HepG2 (cell line): ENCODE data around the gene IZUMO2. TPM values are rescaled to one million over a fixed set of nuclear protein-coding genes. Genes with fewer than 3 reads are reported as not detected.
A peak's percentile ranks its signal among the peaks of the same experiment; 100 is the strongest.

ENCODE experiments used
- ATAC-seq: fragments of 200-7000 bp; cut with Tn5 transposase; 3 replicates; pipeline ENCODE4 v1.9.1; 2020; ENCODE audit warnings: mild to moderate bottlenecking, moderate library complexity
- BruUV-seq: library from RNA; stranded (reverse); fragments of 400-500 nt; replicated peaks from 2 replicates; lab custom pipeline; 2021; lab: Mats Ljungman, UMichigan
- CTCF ChIA-PET: fragments of 300-600 bp; formaldehyde crosslinking; extraction: SDS; loops from one replicate; lab custom pipeline; 2021; ENCODE audit warnings: low total read pairs, inconsistent platforms, low intra/inter-chr PET ratio; lab: Yijun Ruan, JAX
- POLR2A ChIA-PET: fragments of 350-600 bp; sonication (Branson Sonifier 250); formaldehyde crosslinking; loops from one replicate; lab custom pipeline; 2020; ENCODE audit warnings: antibody characterized with exemption, inconsistent platforms; lab: Yijun Ruan, JAX
- DNase-seq: peaks from one replicate; pipeline ENCODE4 v3.0.0-alpha.2; 2015; ENCODE audit warnings: low spot score
- FAIRE-seq: peaks from 3 replicates; lab custom pipeline; 2011; peaks lifted over from hg19 to GRCh38; lab: Jason Lieb, UNC
- H2AFZ ChIP-seq: one replicate; pipeline ENCODE4 v1.6.1; 2011; ENCODE audit warnings: low read length, inconsistent platforms
- H3K27ac ChIP-seq: fragments of 300-600 bp; 3 replicates; pipeline ENCODE4 v1.8.0; 2011; ENCODE audit warnings: mixed run types, mild to moderate bottlenecking, mixed read lengths, low read length, inconsistent platforms; ENCODE audit not compliant: insufficient read depth; ENCODE audit errors: extremely low read length
- H3K27me3 ChIP-seq, 2 experiments: fragments of 200-600 bp in 1 of 2; 2 replicates in 1 of 2; 3 replicates in 1 of 2; pipeline versions ENCODE4 v1.6.0 to v1.8.0; 2011; ENCODE audit warnings: low read length in 2 of 2, mild to moderate bottlenecking in 2 of 2, moderate library complexity in 2 of 2, inconsistent platforms in 1 of 2; ENCODE audit not compliant: insufficient read depth in 2 of 2, control insufficient read depth in 1 of 2
- H3K36me3 ChIP-seq, 2 experiments: fragments of 200-600 bp in 1 of 2; replicated peaks in 1 of 2; 2 replicates in 1 of 2; 3 replicates in 1 of 2; pipeline versions ENCODE4 v1.5.1 to v1.8.0; 2011; ENCODE audit warnings: low read length in 2 of 2, inconsistent platforms in 1 of 2; ENCODE audit not compliant: insufficient read depth in 2 of 2, control insufficient read depth in 1 of 2
- H3K4me1 ChIP-seq: 2 replicates; pipeline ENCODE4 v1.5.1; 2012; ENCODE audit warnings: low read length, inconsistent platforms; ENCODE audit not compliant: insufficient read depth
- H3K4me2 ChIP-seq: 2 replicates; pipeline ENCODE4 v1.6.0; 2011; ENCODE audit warnings: low read depth, low read length, inconsistent platforms
- H3K4me3 ChIP-seq, 3 experiments: fragments of 200-600 bp in 1 of 3; sonication (generic), shearing (Covaris generic) in 1 of 3; replicated peaks in 1 of 3; 2 replicates each; pipeline ENCODE4 v1.5.1; 2011 to 2016; ENCODE audit warnings: low read length in 3 of 3, inconsistent platforms in 2 of 3, low read depth in 2 of 3, mild to moderate bottlenecking in 2 of 3, control low read depth in 1 of 3, mixed read lengths in 1 of 3; ENCODE audit not compliant: insufficient read depth in 1 of 3
- H3K79me2 ChIP-seq: one replicate; pipeline ENCODE4 v1.6.1; 2011; ENCODE audit warnings: low read length, inconsistent platforms; ENCODE audit not compliant: insufficient read depth
- H3K9ac ChIP-seq: 2 replicates; pipeline ENCODE4 v1.6.0; 2011; ENCODE audit warnings: mild to moderate bottlenecking, low read depth, low read length, inconsistent platforms; ENCODE audit not compliant: insufficient read depth
- H3K9me3 ChIP-seq: 2 replicates; pipeline ENCODE4 v1.5.1; 2012; ENCODE audit warnings: mild to moderate bottlenecking, low read length
- H4K20me1 ChIP-seq: 2 replicates; pipeline ENCODE4 v1.6.0; 2011; ENCODE audit warnings: inconsistent platforms, mild to moderate bottlenecking, low read length, moderate library complexity; ENCODE audit not compliant: insufficient read depth
- DNMT1 ChIP-seq: sonication (generic); formaldehyde crosslinking; IDR thresholded peaks from 2 replicates; pipeline ENCODE4 v1.5.1; 2020; ENCODE audit warnings: mild to moderate bottlenecking, missing genetic modification reagents
- GTF2F1 ChIP-seq: fragments of 150-350 bp; IDR thresholded peaks from 2 replicates; pipeline ENCODE4 v1.6.1; 2014; ENCODE audit warnings: low read length
- HOXA5 ChIP-seq: sonication (generic); formaldehyde crosslinking; IDR thresholded peaks from 2 replicates; pipeline ENCODE4 v1.4.0; 2020; ENCODE audit warnings: missing genetic modification reagents
- ISL2 ChIP-seq: sonication (generic); formaldehyde crosslinking; IDR thresholded peaks from 2 replicates; pipeline ENCODE4 v1.5.0; 2020; ENCODE audit warnings: missing genetic modification reagents
- KLF13 ChIP-seq: sonication (generic); formaldehyde crosslinking; IDR thresholded peaks from 2 replicates; pipeline ENCODE4 v1.4.0; 2020; ENCODE audit warnings: mild to moderate bottlenecking, missing genetic modification reagents
- MED1 ChIP-seq: sonication (generic); formaldehyde crosslinking; IDR thresholded peaks from 2 replicates; pipeline ENCODE4 v1.4.0; 2020; ENCODE audit warnings: missing genetic modification reagents
- MXD4 ChIP-seq: IDR thresholded peaks from 2 replicates; pipeline ENCODE4 v1.6.1; 2016; ENCODE audit warnings: mild to moderate bottlenecking, missing biosample characterization, missing genetic modification reagents
- SP4 ChIP-seq: sonication (generic); formaldehyde crosslinking; IDR thresholded peaks from 2 replicates; pipeline ENCODE4 v1.8.1; 2023; ENCODE audit warnings: mild to moderate bottlenecking, missing genetic modification reagents
- STAT5B ChIP-seq: sonication (generic); formaldehyde crosslinking; IDR thresholded peaks from 2 replicates; pipeline ENCODE4 v1.4.0; 2020; ENCODE audit warnings: missing genetic modification reagents
- TEAD3 ChIP-seq: optimal IDR thresholded peaks from 2 replicates; pipeline ENCODE3; 2016; ENCODE audit warnings: borderline replicate concordance
- U2AF1 ChIP-seq: fragments of 200-400 bp; formaldehyde crosslinking; optimal IDR thresholded peaks from 2 replicates; pipeline ENCODE3; 2017; ENCODE audit warnings: mild to moderate bottlenecking, low read depth, low read length
- ZNF296 ChIP-seq: sonication (generic); formaldehyde crosslinking; conservative IDR thresholded peaks from 2 replicates; pipeline ENCODE4 v1.5.0; 2020; ENCODE audit warnings: mild to moderate bottlenecking, missing genetic modification reagents
- ZNF383 ChIP-seq: sonication (generic); formaldehyde crosslinking; IDR thresholded peaks from 2 replicates; pipeline ENCODE4 v1.4.0; 2020; ENCODE audit warnings: missing genetic modification reagents, mild to moderate bottlenecking, borderline replicate concordance
- ZNF639 ChIP-seq: conservative IDR thresholded peaks from 2 replicates; pipeline ENCODE4 v1.6.1; 2018; ENCODE audit warnings: missing genetic modification reagents
- ZNF644 ChIP-seq: IDR thresholded peaks from 2 replicates; pipeline ENCODE4 v1.6.1; 2016; ENCODE audit warnings: low read depth
- WGBS: methylation state at CpG from one replicate; pipeline ENCODE4 v1.1.6; 2017; ENCODE audit warnings: low lambda C conversion rate; 5-methylcytosine and 5-hydroxymethylcytosine counted together
- in situ Hi-C: cut with HindIII; loops from 2 replicates; pipeline ENCODE4 v1.10.0; 2017; ENCODE audit warnings: low pct_unique_long_range_greater_than_20kb; ENCODE audit not compliant: extremely low pct_ligation_motif_present
- intact Hi-C: fragments of 100-400 bp; cut with micrococcal nuclease; formaldehyde crosslinking; loops from one replicate; pipeline ENCODE4 v1.10.0; 2022; ENCODE audit not compliant: unreplicated experiment
- polyA plus RNA-seq, 8 experiments: library from polyadenylated mRNA; depleted of rRNA in 3 of 8; stranded (reverse) in 7 of 8; unstranded in 1 of 8; fragments of >200 nt; fragmentation: Illumina TruSeq in 4 of 8; extraction: Trizol in 4 of 8; gene quantifications; 2 replicates each; pipeline versions ENCODE4 v1.2.1 to v1.2.3, GENCODE V29; 2011 to 2016; ENCODE audit warnings: low read depth in 4 of 8, missing spikeins in 1 of 8, mixed read lengths in 1 of 8; ENCODE audit not compliant: insufficient read depth in 1 of 8
- total RNA-seq, 5 experiments: library from RNA; depleted of rRNA; stranded (reverse); fragments of >200 nt; fragmentation: Illumina TruSeq; extraction: Trizol; gene quantifications; 2 replicates each; pipeline ENCODE4 v1.2.3, GENCODE V29; 2016; ENCODE audit warnings: low read depth in 1 of 5

Gene IZUMO2
- total and polyA plus RNA-seq, 2 of the 13 experiments (the other 11 are each of a cell fraction or from before 2014, with no cell fraction given), result not detected

DNA sequence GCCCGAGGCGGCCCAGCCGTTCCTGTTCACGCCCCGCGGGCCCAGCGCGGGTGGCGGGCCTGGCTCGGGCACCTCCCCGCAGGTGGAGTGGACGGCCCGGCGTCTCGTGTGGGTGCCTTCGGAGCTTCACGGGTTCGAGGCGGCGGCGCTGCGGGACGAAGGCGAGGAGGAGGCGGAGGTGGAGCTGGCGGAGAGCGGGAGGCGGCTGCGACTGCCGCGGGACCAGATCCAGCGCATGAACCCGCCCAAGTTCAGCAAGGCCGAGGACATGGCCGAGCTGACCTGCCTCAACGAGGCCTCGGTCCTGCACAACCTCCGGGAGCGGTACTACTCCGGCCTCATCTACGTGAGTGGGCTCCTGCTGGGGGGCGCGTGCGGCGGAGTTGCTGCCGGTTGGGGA lies 47.3 kb upstream of the IZUMO2 start:
- FAIRE-seq (no peak), ATAC-seq (no peak), DNase-seq (no peak)
- H3K4me1 ChIP-seq, result peaks cover 12% of the 10 kb centered on the region
- H4K20me1 ChIP-seq, result no peaks in the 10 kb centered on the region
- in situ Hi-C loops, result no loop called here
- no peak overlapping the region for H3K9ac ChIP-seq
- H3K9me3 ChIP-seq, result no peaks in the 10 kb centered on the region
- ChIA-PET POLR2A (no interaction called here), CTCF (no interaction called here)
- no TSS peak for BruUV-seq
- no peaks in the 10 kb centered on the region; a peak in 1 of 5 replicates for H3K27me3 ChIP-seq
- no peaks in the 10 kb centered on the region for H3K79me2 ChIP-seq
- no peak overlapping the region for H3K27ac ChIP-seq
- WGBS, result 96% methylated on average over 36 of the region's 46 CpGs
- intact Hi-C loops, result no loop called here
- no peaks in the 10 kb centered on the region; a peak in 2 of 5 replicates for H3K36me3 ChIP-seq
- H3K4me2 ChIP-seq, result no peak overlapping the region
- no peak overlapping the region for H3K4me3 ChIP-seq
- TF ChIP-seq ZNF639 (CRISPR knock-in tag) (no peak), DNMT1 (CRISPR knock-in tag) (0 out of 2 replicates have a peak, but pooled peaks have one; percentile 30)
- no peak overlapping the region for H2AFZ ChIP-seq

DNA sequence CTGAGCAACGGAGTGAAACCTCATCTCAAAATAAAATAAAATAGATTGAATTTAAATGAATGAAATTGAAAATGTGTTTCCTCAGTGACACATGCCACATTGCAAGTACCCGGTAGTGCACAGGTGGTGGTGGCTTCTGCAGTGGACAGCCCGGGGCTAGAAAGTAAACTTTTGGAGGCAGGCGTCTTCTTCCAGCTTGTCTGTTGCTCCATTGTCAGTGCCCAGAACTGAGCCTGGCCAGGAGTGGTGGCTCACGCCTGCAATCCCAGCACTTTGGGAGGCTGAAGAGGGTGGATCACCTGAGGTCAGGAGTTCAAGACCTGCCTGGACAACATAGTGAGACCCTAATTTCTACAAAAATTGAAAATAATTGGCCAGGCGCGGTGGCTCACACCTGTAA lies 46.0 kb upstream of the IZUMO2 start:
- WGBS, result 82% methylated on average over 7 of the region's 7 CpGs
- peaks cover 22% of the 10 kb centered on the region for H3K4me1 ChIP-seq
- DNase-seq (no peak), ATAC-seq (no peak), FAIRE-seq (no peak)
- no peak overlapping the region for H3K4me3 ChIP-seq
- no peaks in the 10 kb centered on the region; a peak in 1 of 5 replicates for H3K27me3 ChIP-seq
- TF ChIP-seq ZNF296 (no peak), ISL2 (CRISPR knock-in tag) (no peak), MXD4 (CRISPR knock-in tag) (no peak), ZNF383 (CRISPR knock-in tag) (no peak), U2AF1 (no peak), TEAD3 (no peak), MED1 (CRISPR knock-in tag) (no peak), HOXA5 (CRISPR knock-in tag) (no peak), GTF2F1 (no peak), SP4 (CRISPR knock-in tag) (no peak), KLF13 (no peak), ZNF644 (CRISPR knock-in tag) (no peak), STAT5B (no peak)
- H3K79me2 ChIP-seq, result no peaks in the 10 kb centered on the region
- in situ Hi-C loops (no loop called here), intact Hi-C loops (no loop called here)
- ChIA-PET CTCF (no interaction called here), POLR2A (no interaction called here)
- no peak overlapping the region for H2AFZ ChIP-seq
- BruUV-seq, result no TSS peak
- no peaks in the 10 kb centered on the region for H3K9me3 ChIP-seq
- no peak overlapping the region for H3K4me2 ChIP-seq
- H3K27ac ChIP-seq, result no peak overlapping the region
- no peaks in the 10 kb centered on the region for H4K20me1 ChIP-seq
- H3K9ac ChIP-seq, result no peak overlapping the region
- no peaks in the 10 kb centered on the region; a peak in 2 of 5 replicates for H3K36me3 ChIP-seq
